ENCODE results near the gene DYNLT1. TPM values are rescaled to one million over a fixed set of nuclear protein-coding genes. Genes with fewer than 3 reads are reported as not detected.
"Not testable (repeated sequence)": the region's sequence is repeated elsewhere in the genome, so short reads cannot be mapped to it uniquely, and the experiment has no call there.

DYNLT1 gene
- total RNA-seq, 8 experiments from 2014 or later = 119 to 364 (median 197) TPM

- in situ Hi-C loops (cut with MboI; ENCODE audit: low pct_unique_long_range_greater_than_20kb in 2 of 9, low sequenced_read_pairs in 9 of 9, unreplicated experiment in 9 of 9) = loop anchor here in 3 of 9 experiments (25.0 kb wide), 1 partner anchor 462 kb away; no protein-coding TSS in a partner anchor
- Histone ChIP-seq H3K27ac (no peak overlapping the region), H3K4me3 (no peak overlapping the region), H3K4me1 (replicated peaks in 1 of 2) (peaks cover 0 to 2% of the 10 kb centered on the region in 2 donors)
- 73 to 100% (median 85%) methylated on average over 1 to 11 of the region's 14 CpGs; no CpG with 5 or more reads in 4 of the 10 experiments for WGBS, 10 experiments
- ATAC-seq (replicated peaks in 6 of 8) = peak in 3 of 8 experiments; percentile 81 to 91 (median 83)
Measured at GRCh38 chr6:158674342-158675131, 30.0 kb upstream of the DYNLT1 start.

GRCh38 chr6:158672726-158673125 is 28.2 kb upstream of the DYNLT1 start:
- in situ Hi-C loops (cut with MboI; ENCODE audit: low pct_unique_long_range_greater_than_20kb in 2 of 9, low sequenced_read_pairs in 9 of 9, unreplicated experiment in 9 of 9) = no loop called here
- WGBS, 10 experiments = 96 to 100% (median 100%) methylated on average over 1 to 5 of the region's 6 CpGs; no CpG with 5 or more reads in 5 of the 10 experiments
- Histone ChIP-seq H3K27ac (no peak overlapping the region), H3K4me1 (replicated peaks in 1 of 2) (no peaks in the 10 kb centered on the region), H3K4me3 (no peak overlapping the region)
- ATAC-seq (replicated peaks in 6 of 8) = no peak

DNA sequence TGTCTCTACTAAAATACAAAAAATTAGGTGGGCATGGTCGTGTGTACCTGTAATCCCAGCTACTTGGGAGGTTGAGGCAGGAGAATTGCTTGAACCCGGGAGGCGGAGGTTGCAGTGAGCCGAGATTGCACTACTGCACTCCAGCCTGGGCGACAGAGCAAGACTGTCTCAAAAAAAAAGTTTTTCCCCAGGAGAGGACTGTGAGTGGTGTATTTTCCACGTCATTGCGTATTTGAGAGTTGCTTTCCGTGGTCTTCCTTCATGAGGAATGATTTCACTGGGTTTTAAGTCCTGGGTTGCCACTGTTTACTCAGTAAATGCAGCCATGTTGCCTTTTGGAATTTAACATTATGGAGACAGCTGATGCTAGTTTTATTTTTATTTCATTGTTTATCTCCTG is 27.6 kb upstream of the DYNLT1 start:
- H3K27ac ChIP-seq; H3K4me1 ChIP-seq (replicated peaks in 1 of 2); ATAC-seq (replicated peaks in 6 of 8); H3K4me3 ChIP-seq; in situ Hi-C loops (cut with MboI; ENCODE audit: low pct_unique_long_range_greater_than_20kb in 2 of 9, low sequenced_read_pairs in 9 of 9, unreplicated experiment in 9 of 9): not testable (repeated sequence)
- 71 to 100% (median 84%) methylated on average over 3 to 8 of the region's 8 CpGs for WGBS, 10 experiments

- in situ Hi-C loops (cut with MboI; ENCODE audit: low pct_unique_long_range_greater_than_20kb in 2 of 9, low sequenced_read_pairs in 9 of 9, unreplicated experiment in 9 of 9) = no loop called here
- ATAC-seq (replicated peaks in 6 of 8) = no peak
- no peak overlapping the region for H3K4me3 ChIP-seq
- H3K27ac ChIP-seq = no peak overlapping the region
- H3K4me1 ChIP-seq (replicated peaks in 1 of 2) = no peaks in the 10 kb centered on the region
- WGBS, 10 experiments = 52 to 100% (median 70%) methylated on average over 1 to 7 of the region's 7 CpGs
Measured at GRCh38 chr6:158669145-158670035, 24.8 kb upstream of the DYNLT1 start.

DNA sequence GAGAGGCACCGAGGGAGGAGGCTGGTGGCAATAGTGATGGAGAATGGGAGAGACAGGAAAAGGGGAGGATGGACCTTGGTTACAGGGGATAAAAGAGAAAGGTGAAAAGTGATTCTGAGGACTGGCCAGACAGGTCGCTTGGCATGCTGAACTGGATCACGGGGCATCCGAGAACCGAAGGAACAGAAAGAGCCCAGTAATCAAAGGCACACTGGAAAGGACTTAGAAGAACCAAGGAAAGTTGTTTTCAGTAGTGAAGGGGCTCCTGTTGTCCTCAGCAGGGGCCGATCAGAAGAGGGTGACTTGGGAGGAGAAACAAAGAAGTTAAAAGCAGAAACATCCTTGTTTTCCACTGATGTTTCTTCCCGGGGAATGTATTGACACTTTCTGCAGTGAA is 24.2 kb upstream of the DYNLT1 start:
- H3K4me1 ChIP-seq (replicated peaks in 1 of 2) = peaks cover 0 to under 1% of the 10 kb centered on the region in 2 donors
- H3K27ac ChIP-seq = no peak overlapping the region
- WGBS, 10 experiments = 56 to 90% (median 72%) methylated on average over 2 to 7 of the region's 7 CpGs
- in situ Hi-C loops (cut with MboI; ENCODE audit: low pct_unique_long_range_greater_than_20kb in 2 of 9, low sequenced_read_pairs in 9 of 9, unreplicated experiment in 9 of 9) = no loop called here
- no peak for ATAC-seq (replicated peaks in 6 of 8)
- H3K4me3 ChIP-seq = no peak overlapping the region

GRCh38 chr6:158667360-158667981 is 22.9 kb upstream of the DYNLT1 start:
- in situ Hi-C loops (cut with MboI; ENCODE audit: low pct_unique_long_range_greater_than_20kb in 2 of 9, low sequenced_read_pairs in 9 of 9, unreplicated experiment in 9 of 9) = no loop called here
- ATAC-seq (replicated peaks in 6 of 8) = no peak
- Histone ChIP-seq H3K4me3 (no peak overlapping the region), H3K4me1 (replicated peaks in 1 of 2) (peaks cover 6 to 11% of the 10 kb centered on the region in 2 donors), H3K27ac (no peak overlapping the region)
- 79 to 100% (median 92%) methylated on average over 1 to 5 of the region's 8 CpGs for WGBS, 10 experiments

- in situ Hi-C loops (cut with MboI; ENCODE audit: low pct_unique_long_range_greater_than_20kb in 2 of 9, low sequenced_read_pairs in 9 of 9, unreplicated experiment in 9 of 9) = no loop called here
- WGBS, 10 experiments = 60 to 93% (median 85%) methylated on average over 1 to 11 of the region's 14 CpGs
- ATAC-seq (replicated peaks in 6 of 8) = no peak
- no peak overlapping the region for H3K27ac ChIP-seq
- no peak overlapping the region for H3K4me3 ChIP-seq
- peaks cover 6 to 11% of the 10 kb centered on the region in 2 donors for H3K4me1 ChIP-seq (replicated peaks in 1 of 2)
Measured at GRCh38 chr6:158666628-158667359, 22.3 kb upstream of the DYNLT1 start.

GRCh38 chr6:158665332-158665731 is 20.8 kb upstream of the DYNLT1 start:
- 80 to 100% (median 98%) methylated on average over 1 to 13 of the region's 18 CpGs; no CpG with 5 or more reads in 7 of the 10 experiments for WGBS, 10 experiments
- ATAC-seq (replicated peaks in 6 of 8) = no peak
- Histone ChIP-seq H3K4me1 (replicated peaks in 1 of 2) (peaks cover 6 to 11% of the 10 kb centered on the region in 2 donors), H3K4me3 (no peak overlapping the region), H3K27ac (no peak overlapping the region)
- in situ Hi-C loops (cut with MboI; ENCODE audit: low pct_unique_long_range_greater_than_20kb in 2 of 9, low sequenced_read_pairs in 9 of 9, unreplicated experiment in 9 of 9) = no loop called here

DNA sequence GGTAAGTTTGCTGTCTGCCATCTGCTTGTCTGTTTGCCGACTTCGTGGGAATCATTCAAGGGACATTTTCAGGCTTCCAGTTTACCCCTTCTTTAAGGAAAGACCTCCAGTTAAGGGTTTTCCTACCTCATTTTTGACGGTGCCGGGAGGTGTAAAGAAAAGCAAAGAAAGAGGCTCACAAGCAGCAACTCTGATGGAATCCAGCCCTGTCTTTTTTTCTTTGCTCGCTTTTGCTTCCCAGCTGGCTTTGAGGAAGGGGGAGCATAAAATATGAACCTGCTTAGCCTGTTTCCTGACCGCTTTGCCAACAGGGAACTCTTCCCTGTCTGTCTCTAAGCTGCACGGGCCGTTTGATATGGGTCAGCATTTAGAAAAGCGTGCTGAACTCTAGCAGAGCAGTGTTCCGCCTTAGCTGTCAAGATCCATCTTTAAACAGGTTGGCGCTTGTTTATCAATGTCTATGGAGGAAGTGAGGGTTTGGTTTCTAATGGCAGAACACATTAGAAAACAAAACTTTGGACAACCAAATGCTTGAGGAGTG is 19.2 kb upstream of the DYNLT1 start:
- Histone ChIP-seq H3K4me1 (replicated peaks in 1 of 2) (peaks cover 6 to 11% of the 10 kb centered on the region in 2 donors), H3K27ac (no peak overlapping the region), H3K4me3 (no peak overlapping the region)
- in situ Hi-C loops (cut with MboI; ENCODE audit: low pct_unique_long_range_greater_than_20kb in 2 of 9, low sequenced_read_pairs in 9 of 9, unreplicated experiment in 9 of 9) = no loop called here
- ATAC-seq (replicated peaks in 6 of 8) = no peak
- 56 to 95% (median 75%) methylated on average over 3 to 11 of the region's 11 CpGs for WGBS, 10 experiments

- WGBS, 10 experiments = 21 to 92% (median 44%) methylated on average over 2 to 20 of the region's 27 CpGs; no CpG with 5 or more reads in 1 of the 10 experiments
- Histone ChIP-seq H3K4me1 (replicated peaks in 1 of 2) (peaks cover 6 to 11% of the 10 kb centered on the region in 2 donors), H3K4me3 (no peak overlapping the region), H3K27ac (no peak overlapping the region)
- in situ Hi-C loops (cut with MboI; ENCODE audit: low pct_unique_long_range_greater_than_20kb in 2 of 9, low sequenced_read_pairs in 9 of 9, unreplicated experiment in 9 of 9) = no loop called here
- peak in 1 of 8 experiments; percentile 32 for ATAC-seq (replicated peaks in 6 of 8)
Measured at GRCh38 chr6:158662954-158663624, 18.5 kb upstream of the DYNLT1 start.

GRCh38 chr6:158662607-158662953 is 18.0 kb upstream of the DYNLT1 start:
- in situ Hi-C loops (cut with MboI; ENCODE audit: low pct_unique_long_range_greater_than_20kb in 2 of 9, low sequenced_read_pairs in 9 of 9, unreplicated experiment in 9 of 9) = no loop called here
- Histone ChIP-seq H3K4me1 (replicated peaks in 1 of 2) (peaks cover 6 to 11% of the 10 kb centered on the region in 2 donors), H3K4me3 (no peak overlapping the region), H3K27ac (no peak overlapping the region)
- no peak for ATAC-seq (replicated peaks in 6 of 8)
- 0 to 100% (median 80%) methylated on average over 1 to 3 of the region's 3 CpGs for WGBS, 10 experiments
